ENCODE data around the gene KCNE4. TPM values are rescaled to one million over a fixed set of nuclear protein-coding genes. Genes with fewer than 3 reads are reported as not detected.

Gene KCNE4
- total RNA-seq, 2 donors from 2014 or later: 4.5 to 5.1 TPM

GRCh38 chr2:223037445-223037800 lies 14.6 kb upstream of the KCNE4 start:
- ATAC-seq: no peak
- intact Hi-C loops (cut with DNase I): no loop called here
- no peak for DNase-seq

DNA sequence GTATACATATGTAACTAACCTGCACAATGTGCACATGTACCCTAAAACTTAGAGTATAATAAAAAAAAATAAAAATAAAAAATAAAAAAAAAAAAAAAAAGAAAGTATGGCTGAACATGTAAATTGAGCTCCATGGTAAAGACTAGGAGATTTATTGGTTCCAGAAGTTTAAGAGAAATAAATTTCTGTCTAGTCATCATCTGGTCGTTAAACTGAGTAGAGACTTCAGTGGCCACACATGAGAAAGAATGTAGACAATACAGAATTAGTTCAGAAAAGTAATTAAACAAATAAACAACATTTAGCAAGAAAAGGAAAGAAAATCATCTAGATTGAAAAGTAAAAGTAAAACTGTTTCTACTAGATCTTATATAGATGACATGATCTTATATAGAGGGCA lies 12.4 kb upstream of the KCNE4 start:
- intact Hi-C loops (cut with DNase I): no loop called here
- ATAC-seq (no peak), DNase-seq (no peak)

DNA sequence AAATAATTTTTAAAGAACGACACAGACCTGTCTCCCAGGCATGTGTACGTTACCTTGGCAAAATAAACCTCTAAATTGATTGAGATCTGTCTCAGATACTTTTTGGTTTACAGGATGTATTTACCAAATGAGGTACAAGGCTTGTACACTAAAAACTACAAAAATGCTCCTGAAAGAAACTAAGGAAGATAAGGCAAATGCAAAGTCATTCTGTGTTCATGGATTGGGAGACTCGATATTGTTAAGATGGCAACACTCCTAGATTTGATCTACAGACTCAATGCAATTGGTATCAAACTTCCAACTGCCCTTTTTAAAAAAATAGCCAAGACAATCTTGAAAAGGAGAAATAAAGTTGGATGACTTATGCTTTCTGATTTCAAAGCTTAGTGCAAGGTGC lies 11.5 kb upstream of the KCNE4 start:
- no peak for ATAC-seq
- intact Hi-C loops (cut with DNase I): no loop called here

DNA sequence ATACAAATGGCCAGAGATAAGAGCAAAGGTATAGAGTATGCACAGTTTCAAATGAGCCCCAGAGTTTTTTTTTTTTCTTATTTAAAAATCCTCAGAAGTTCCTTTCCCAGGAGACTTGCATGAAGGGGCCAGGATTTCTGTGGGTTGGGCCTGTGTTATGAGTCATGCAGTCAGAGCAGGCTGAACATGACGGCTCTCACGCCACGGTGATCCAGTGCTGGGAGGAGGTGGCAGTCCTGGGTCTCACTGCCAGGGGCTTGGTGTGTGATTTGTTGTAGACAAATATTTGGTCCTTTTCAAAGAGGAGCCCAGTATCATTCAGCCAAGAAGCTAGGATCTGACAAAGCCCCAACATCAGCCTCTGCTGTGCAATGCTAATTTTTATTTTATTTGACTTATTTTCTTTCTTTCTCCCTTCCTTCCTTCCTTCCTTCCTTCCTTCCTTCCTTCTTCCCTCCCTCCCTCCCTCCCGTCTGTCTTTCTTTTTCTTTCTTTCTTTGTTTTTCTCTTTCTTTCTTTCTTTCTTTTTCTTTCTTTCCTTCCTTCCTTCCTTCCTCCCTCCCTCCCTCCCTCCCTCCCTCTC lies 10.4 kb upstream of the KCNE4 start:
- peak; percentile 83 for DNase-seq
- intact Hi-C loops (cut with DNase I): no loop called here
- peak; percentile 95 to 99 for ATAC-seq

More for the DNA sequence above, 11.5 kb upstream of the KCNE4 start:
- DNase-seq: no peak

- DNase-seq (no peak), ATAC-seq (no peak)
- intact Hi-C loops (cut with DNase I): no loop called here
These were observed 9.7 kb upstream of the KCNE4 start for GRCh38 chr2:223042284-223042683.

- intact Hi-C loops (cut with DNase I): no loop called here
- ATAC-seq: no peak
These were observed 9.3 kb upstream of the KCNE4 start for GRCh38 chr2:223042704-223043118.

DNA sequence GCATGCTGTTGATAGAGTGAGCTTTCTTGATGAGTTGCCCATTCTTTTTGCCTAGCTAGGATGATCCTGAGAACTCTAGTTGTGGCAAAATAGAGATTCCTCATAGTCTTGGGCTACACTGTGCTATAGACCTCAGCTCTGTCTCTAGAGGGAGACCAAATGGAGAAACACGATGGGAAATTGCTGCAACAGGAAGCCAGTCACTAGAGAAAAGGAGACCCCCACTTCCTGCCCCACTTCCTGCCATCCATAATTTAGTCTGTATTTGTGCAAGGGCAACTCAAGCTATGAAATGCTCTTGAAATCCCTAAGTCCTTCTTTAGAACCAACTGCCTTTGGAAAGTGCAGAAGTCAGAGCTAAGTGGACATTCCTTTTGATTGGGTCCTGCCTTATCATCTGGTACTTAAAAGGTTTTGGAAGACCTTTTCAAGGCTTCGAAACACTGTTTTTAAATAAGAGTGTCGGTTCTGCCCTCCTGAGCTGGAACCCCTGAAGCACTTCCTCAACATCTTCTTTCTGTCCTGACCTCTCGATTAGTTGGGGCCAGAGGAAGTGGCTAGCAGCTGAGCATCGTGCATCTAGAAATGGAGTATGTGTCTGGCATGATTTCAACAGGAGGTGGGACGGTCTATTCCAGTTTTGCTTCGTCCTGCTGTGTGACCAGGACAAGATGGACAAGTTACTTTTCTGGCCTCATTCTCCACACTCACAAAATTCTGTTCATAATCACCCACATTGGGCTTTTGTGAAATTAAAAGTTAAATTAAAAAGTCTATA lies 8.6 kb upstream of the KCNE4 start:
- intact Hi-C loops (cut with DNase I): no loop called here
- DNase-seq (no peak), ATAC-seq (no peak)

More at GRCh38 chr2:223042704-223043118, 9.3 kb upstream of the KCNE4 start:
- DNase-seq: no peak

GRCh38 chr2:223044092-223044836 lies 7.7 kb upstream of the KCNE4 start:
- intact Hi-C loops (cut with DNase I): no loop called here
- DNase-seq (no peak), ATAC-seq (no peak)

DNA sequence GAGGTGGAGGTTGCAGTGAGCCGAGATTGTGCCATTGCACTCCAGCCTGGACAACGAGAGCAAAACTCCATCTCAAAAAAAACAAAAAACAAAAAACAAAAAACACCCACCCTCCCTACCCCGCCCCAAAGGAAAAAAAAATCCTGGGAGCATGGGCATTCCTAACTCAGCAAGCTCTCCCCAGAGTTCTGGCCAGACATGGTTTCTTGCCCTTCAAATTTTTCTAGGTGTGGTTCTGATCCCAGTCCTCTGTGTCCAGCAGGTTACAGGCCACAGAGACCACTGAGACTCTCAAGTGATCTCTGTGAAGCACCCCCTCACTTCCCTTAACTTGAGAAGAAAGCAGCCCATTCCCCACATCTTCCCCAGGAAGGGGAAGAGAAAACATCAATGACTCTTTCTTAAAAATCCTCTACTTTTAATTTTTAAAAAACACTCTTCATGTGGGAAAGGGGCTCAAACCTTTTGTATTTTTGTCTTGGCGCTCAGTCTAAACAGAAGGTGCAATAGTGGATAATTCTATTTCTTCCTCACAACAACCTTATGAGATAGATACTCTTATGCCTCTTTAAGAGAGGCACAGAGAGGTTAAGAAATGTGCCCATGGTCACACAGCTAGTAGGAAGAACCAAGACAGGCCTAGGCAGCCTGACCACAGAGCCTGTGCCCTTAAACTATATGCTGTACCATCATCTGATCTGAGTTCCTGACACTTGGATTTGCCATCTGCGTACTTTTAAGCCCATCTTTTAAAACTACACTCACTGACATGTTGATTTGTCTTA lies 6.9 kb upstream of the KCNE4 start:
- intact Hi-C loops (cut with DNase I): no loop called here
- ATAC-seq (no peak), DNase-seq (no peak)

- intact Hi-C loops (cut with DNase I): no loop called here
- ATAC-seq (no peak), DNase-seq (no peak)
These were observed 5.4 kb upstream of the KCNE4 start for GRCh38 chr2:223046470-223047040.

GRCh38 chr2:223047260-223047761 lies 4.7 kb upstream of the KCNE4 start:
- intact Hi-C loops (cut with DNase I): no loop called here
- ATAC-seq (peak; percentile 29 to 61), DNase-seq (peak; percentile 36)

DNA sequence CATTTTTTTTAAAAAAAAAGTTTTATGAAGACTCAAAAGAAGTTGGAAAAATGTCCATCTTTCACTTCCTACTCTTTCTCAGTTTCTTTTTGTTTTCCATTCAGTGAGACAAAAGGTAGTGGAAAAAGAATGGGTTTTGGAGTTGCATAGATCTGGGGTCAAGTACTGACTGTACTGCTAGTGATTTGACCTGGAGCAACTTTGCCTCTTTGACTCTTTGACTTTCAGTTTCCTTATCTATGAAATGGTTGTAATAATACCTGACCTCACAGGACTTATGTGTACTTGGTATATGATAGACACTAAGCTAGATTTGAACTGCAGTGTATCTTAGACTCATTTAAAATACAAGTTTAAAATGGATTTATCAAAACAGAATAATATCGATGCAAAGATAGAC lies 3.5 kb upstream of the KCNE4 start:
- DNase-seq: no peak
- no peak for ATAC-seq
- intact Hi-C loops (cut with DNase I): no loop called here

DNA sequence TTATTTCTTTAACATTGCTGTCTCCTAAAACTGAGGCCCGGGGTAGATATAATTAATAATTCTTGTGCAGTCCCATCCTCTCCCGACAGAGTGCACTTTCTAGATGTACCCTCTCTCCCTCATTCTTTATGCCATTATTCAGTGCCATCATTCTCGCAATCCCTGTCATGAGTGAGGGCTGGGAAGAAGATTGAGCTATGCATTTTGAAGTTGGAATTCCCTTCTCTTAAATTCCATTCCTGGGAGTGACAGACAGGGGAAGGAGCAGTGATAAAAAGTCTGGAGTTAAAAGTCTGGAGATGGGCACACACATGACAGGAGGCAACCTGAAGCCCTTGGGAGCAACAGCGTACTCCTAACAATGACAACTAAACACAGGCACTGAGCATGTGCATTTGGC lies 2.6 kb upstream of the KCNE4 start:
- no peak for DNase-seq
- intact Hi-C loops (cut with DNase I): no loop called here
- no peak for ATAC-seq

- ATAC-seq (no peak), DNase-seq (no peak)
- intact Hi-C loops (cut with DNase I): no loop called here
These were observed 1.8 kb upstream of the KCNE4 start for GRCh38 chr2:223050188-223050587.

GRCh38 chr2:223050900-223051504 lies 988 bp upstream of the KCNE4 start:
- peak; percentile 34 for DNase-seq
- intact Hi-C loops (cut with DNase I): no loop called here

DNA sequence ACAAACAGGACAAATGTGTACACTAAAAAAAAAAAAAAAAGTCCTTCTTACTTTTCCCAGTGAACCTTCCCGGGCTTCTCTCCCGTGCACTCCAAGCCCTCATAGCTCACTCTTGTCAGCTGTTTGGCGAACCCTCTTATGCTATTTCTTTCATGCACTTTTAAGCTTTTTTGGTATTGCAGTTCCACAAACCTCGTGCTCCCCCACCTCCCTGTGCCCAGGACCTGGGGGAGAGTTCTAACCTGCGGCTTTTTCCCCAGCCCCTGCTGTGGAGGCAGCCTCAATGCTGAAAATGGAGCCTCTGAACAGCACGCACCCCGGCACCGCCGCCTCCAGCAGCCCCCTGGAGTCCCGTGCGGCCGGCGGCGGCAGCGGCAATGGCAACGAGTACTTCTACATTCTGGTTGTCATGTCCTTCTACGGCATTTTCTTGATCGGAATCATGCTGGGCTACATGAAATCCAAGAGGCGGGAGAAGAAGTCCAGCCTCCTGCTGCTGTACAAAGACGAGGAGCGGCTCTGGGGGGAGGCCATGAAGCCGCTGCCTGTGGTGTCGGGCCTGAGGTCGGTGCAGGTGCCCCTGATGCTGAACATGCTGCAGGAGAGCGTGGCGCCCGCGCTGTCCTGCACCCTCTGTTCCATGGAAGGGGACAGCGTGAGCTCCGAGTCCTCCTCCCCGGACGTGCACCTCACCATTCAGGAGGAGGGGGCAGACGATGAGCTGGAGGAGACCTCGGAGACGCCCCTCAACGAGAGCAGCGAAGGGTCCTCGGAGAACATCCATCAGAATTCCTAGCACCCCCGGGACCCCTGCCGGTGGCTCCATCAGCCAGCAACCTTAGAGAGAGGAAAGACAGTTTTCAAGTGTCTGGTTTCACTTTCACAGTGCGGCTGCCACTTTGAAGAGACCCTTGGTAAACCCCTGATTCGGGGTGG lies 826 bp downstream of the KCNE4 start:
- intact Hi-C loops (cut with DNase I): no loop called here
- peak; percentile 4 to 6 for ATAC-seq

More at GRCh38 chr2:223050900-223051504, 988 bp upstream of the KCNE4 start:
- ATAC-seq: no peak

DNA sequence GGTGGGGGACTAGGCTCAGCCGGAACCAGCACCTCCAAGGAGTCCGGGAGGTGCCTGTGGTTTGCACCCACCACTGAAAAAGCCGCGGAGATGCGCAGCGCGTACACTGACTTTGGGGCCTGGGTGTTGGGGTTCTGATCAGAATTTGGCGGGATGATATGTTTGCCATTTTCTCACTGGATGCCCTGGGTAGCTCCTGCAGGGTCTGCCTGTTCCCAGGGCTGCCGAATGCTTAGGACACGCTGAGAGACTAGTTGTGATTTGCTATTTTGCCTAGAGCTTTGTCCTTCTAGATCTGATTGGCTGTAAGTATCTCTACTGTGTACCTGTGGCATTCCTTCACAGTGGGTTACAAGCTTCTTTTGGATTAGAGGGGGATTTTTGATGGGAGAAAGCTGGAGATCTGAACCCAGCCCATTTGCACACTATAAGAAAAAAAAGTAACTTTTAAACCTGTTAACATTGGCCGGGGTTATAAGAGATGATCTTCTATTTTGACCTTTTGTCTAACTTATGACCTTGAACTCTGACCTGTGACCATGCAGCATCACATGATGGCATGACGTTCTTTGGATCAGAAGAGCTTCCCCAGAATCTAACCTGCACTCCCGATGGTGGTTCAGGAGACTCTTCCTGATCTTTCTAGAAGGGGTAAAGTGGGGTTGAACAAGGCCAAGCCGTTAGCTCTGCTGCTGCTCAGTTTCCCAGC lies 1.6 kb downstream of the KCNE4 start:
- intact Hi-C loops (cut with DNase I): no loop called here
- no peak for ATAC-seq
- DNase-seq: no peak

More for the DNA sequence above, 826 bp downstream of the KCNE4 start:
- DNase-seq: peak; percentile 29

Measured in left cardiac atrium (tissue), 4 donors.